Naive thymus-derived CD8-positive, alpha-beta T cell (primary cell): ENCODE data around the gene MTFR1L. TPM values are rescaled to one million over a fixed set of nuclear protein-coding genes. Genes with fewer than 3 reads are reported as not detected.
A peak's percentile ranks its signal among the peaks of the same experiment; 100 is the strongest.

Experiments used
- ATAC-seq, 2 donors: fragments of 150-1000 bp; cut with Tn5 transposase in 1 of 2; sonication (Bioruptor Pico), chemical (Tn5 transposase) in 1 of 2; 1 replicate in 1 of 2; 2 replicates in 1 of 2; pipeline ENCODE4 v1.10.0; 2021; ENCODE audit warnings: mild to moderate bottlenecking in 2 of 2, moderate library complexity in 2 of 2
- POLR2A ChIA-PET: fragments of 350-600 bp; sonication (Branson Sonifier 250); formaldehyde crosslinking; loops from one replicate; lab custom pipeline; 2021; ENCODE audit warnings: antibody characterized with exemption; lab: Charles Lee
- DNase-seq, 10 donors: peaks; one replicate each; pipeline versions ENCODE4 v3.0.0 to v3.0.0-alpha.2; 2020 to 2022
- H3K27ac Mint-ChIP-seq, 10 donors: one replicate each; pipeline ENCODE4 v1.8.0; 2020 to 2022; ENCODE audit warnings: mild to moderate bottlenecking in 10 of 10, mixed read lengths in 10 of 10, moderate library complexity in 4 of 10, inconsistent platforms in 1 of 10
- H3K27me3 Mint-ChIP-seq, 5 donors: one replicate each; pipeline ENCODE4 v1.8.0; 2021 to 2022; ENCODE audit warnings: mixed read lengths in 5 of 5
- H3K36me3 Mint-ChIP-seq, 3 donors: one replicate each; pipeline ENCODE4 v1.8.0; 2020 to 2022; ENCODE audit warnings: mixed read lengths in 3 of 3, mild to moderate bottlenecking in 2 of 3, inconsistent platforms in 1 of 3
- H3K4me1 Mint-ChIP-seq, 4 donors: one replicate each; pipeline ENCODE4 v1.8.0; 2021 to 2022; ENCODE audit warnings: mixed read lengths in 4 of 4
- H3K4me3 Mint-ChIP-seq, 10 donors: one replicate each; pipeline ENCODE4 v1.8.0; 2020 to 2022; ENCODE audit warnings: mild to moderate bottlenecking in 10 of 10, mixed read lengths in 10 of 10, moderate library complexity in 6 of 10, inconsistent platforms in 1 of 10
- H3K9me3 Mint-ChIP-seq, 9 donors: one replicate each; pipeline ENCODE4 v1.8.0; 2020 to 2022; ENCODE audit warnings: mixed read lengths in 9 of 9, mild to moderate bottlenecking in 3 of 9, inconsistent platforms in 1 of 9, moderate library complexity in 1 of 9
- polyA plus RNA-seq, 3 donors: library from polyadenylated mRNA; unstranded; fragments of 300-500 nt; fragmentation: Illumina TruSeq; gene quantifications; one replicate each; pipeline ENCODE4 v1.2.3, GENCODE V29; 2021
- total RNA-seq, 8 experiments: library from RNA in 2 of 8; stranded (reverse) in 2 of 8; gene quantifications; one replicate each; pipeline ENCODE4 v1.2.3 and lab custom pipeline; 2021 to 2026

The MTFR1L gene
- total and polyA plus RNA-seq, 5 experiments from 2014 or later = 34.3 to 56.4 (median 42.6) TPM

DNA sequence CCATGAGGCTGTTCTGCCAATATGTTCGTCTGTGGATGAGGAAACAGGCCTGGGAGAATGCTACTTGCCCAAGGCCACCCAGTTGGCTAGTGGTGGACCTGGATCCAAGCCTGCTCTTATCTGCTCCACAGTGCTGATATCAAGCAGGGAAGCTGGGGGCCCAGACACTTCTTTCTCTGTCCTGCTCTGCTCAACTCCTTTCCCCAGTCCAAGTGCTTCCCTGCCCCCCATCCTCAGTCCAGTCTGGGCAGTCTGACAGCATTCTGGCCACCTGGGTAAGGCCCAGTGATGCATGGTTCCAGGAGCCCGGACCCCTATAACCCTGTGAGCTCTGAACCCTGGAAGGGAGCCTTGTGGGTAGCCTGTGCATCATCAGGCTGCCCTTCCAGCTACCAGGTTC lies 59.9 kb downstream of the MTFR1L start:
- no peak for DNase-seq
- Mint-ChIP-seq H3K27me3 (no peaks in the 10 kb centered on the region), H3K9me3 (no peaks in the 10 kb centered on the region), H3K4me1 (peaks cover 2 to 15% (median 13%) of the 10 kb centered on the region in 4 donors), H3K27ac (peak overlapping the region in 3 of 10 donors; percentile 35 to 65 (median 53)), H3K36me3 (no peaks in the 10 kb centered on the region), H3K4me3 (no peak overlapping the region)
- ATAC-seq = no peak
- POLR2A ChIA-PET = interaction anchor here (0.8 to 1.3 kb wide), 2 partner anchors 11 to 59 kb away, joined by 3 to 6 read pairs; partner anchors contain the start of gene MTFR1L

DNA sequence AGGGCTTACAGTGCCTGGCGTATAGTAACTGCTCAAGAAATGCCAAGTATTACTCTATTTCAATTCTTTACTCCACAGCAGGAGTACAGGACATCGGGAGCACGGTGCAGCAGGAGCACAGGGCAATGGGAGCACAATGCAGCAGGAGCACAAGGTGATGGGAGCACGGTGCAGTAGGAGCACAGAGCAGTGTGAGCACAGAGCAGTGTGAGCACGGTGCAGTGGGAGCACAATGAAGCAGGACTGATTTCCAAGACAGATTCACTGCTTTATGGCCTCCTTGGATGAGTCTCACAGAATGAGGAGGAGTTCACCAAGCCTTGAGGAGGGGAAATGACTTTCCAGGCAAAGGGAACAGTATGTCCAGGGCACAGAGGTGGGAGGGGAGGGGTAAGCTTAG lies 60.8 kb downstream of the MTFR1L start:
- Mint-ChIP-seq H3K36me3 (no peaks in the 10 kb centered on the region), H3K27me3 (no peaks in the 10 kb centered on the region), H3K27ac (no peak overlapping the region), H3K4me1 (peaks cover 1 to 9% (median 7%) of the 10 kb centered on the region in 4 donors), H3K9me3 (no peaks in the 10 kb centered on the region), H3K4me3 (no peak overlapping the region)
- POLR2A ChIA-PET = no interaction called here
- no peak for ATAC-seq
- no peak for DNase-seq

- no peak for ATAC-seq
Observed at GRCh38 chr1:25881266-25881665, 61.5 kb downstream of the MTFR1L start.

More at GRCh38 chr1:25881266-25881665, 61.5 kb downstream of the MTFR1L start:
- no peak for DNase-seq
- no peaks in the 10 kb centered on the region for H3K36me3 Mint-ChIP-seq
- H3K4me1 Mint-ChIP-seq = peaks cover 1 to 5% (median 3%) of the 10 kb centered on the region in 4 donors
- H3K9me3 Mint-ChIP-seq = no peaks in the 10 kb centered on the region
- no peak overlapping the region for H3K4me3 Mint-ChIP-seq
- H3K27ac Mint-ChIP-seq = no peak overlapping the region
- POLR2A ChIA-PET = no interaction called here
- H3K27me3 Mint-ChIP-seq = no peaks in the 10 kb centered on the region

Other genes starting within 250 kb of the MTFR1L start
- gene MAN1C1, start 203.2 kb upstream of the MTFR1L start, total RNA-seq = 10 to 100 TPM; 46.0 to 47.2 TPM
- 10 to 100 TPM; 11.3 to 48.3 (median 11.7) TPM for gene MAN1C1, start 203.2 kb upstream of the MTFR1L start, polyA plus RNA-seq
- gene SELENON, start 19.8 kb upstream of the MTFR1L start, total RNA-seq = 10 to 100 TPM; 19.2 to 20.4 TPM
- 1 to 10 TPM; 2.6 to 7.0 (median 2.7) TPM for gene SELENON, start 19.8 kb upstream of the MTFR1L start, polyA plus RNA-seq
- not detected for gene AUNIP, start 39.5 kb downstream of the MTFR1L start, total RNA-seq
- gene AUNIP, start 39.5 kb downstream of the MTFR1L start, polyA plus RNA-seq = not detected
- 1 to 10 TPM; 6.3 to 6.5 TPM for gene PAQR7, start 55.8 kb downstream of the MTFR1L start, total RNA-seq
- under 1 TPM; 0.08 to 0.32 (median 0.30) TPM for gene PAQR7, start 55.8 kb downstream of the MTFR1L start, polyA plus RNA-seq
- gene STMN1, start 86.5 kb downstream of the MTFR1L start, total RNA-seq = 10 to 100 TPM; 83.3 to 86.0 TPM
- gene STMN1, start 86.5 kb downstream of the MTFR1L start, polyA plus RNA-seq = 100 to 1,000 TPM; 197 to 238 (median 205) TPM
- gene PAFAH2, start 178.1 kb downstream of the MTFR1L start, total RNA-seq = 10 to 100 TPM; 24.6 to 25.4 TPM
- 10 to 100 TPM; 16.4 to 25.5 (median 17.3) TPM for gene PAFAH2, start 178.1 kb downstream of the MTFR1L start, polyA plus RNA-seq
- gene EXTL1, start 201.8 kb downstream of the MTFR1L start, total RNA-seq = under 1 TPM; 0.19 to 0.26 TPM
- gene EXTL1, start 201.8 kb downstream of the MTFR1L start, polyA plus RNA-seq = not detected
- not detected for gene SLC30A2, start 226.2 kb downstream of the MTFR1L start, total RNA-seq
- gene SLC30A2, start 226.2 kb downstream of the MTFR1L start, polyA plus RNA-seq = under 1 TPM in 1 of 3 donors, not detected in 2; 0.16 TPM
- gene TRIM63, start 247.7 kb downstream of the MTFR1L start, total RNA-seq = not detected
- gene TRIM63, start 247.7 kb downstream of the MTFR1L start, polyA plus RNA-seq = not detected